DMS79 (cell line): ENCODE data around the gene PSMB10.
"Not testable (repeated sequence)": the region's sequence is repeated elsewhere in the genome, so short reads cannot be mapped to it uniquely, and the experiment has no call there.

Experiments
- DNase-seq: peaks from one replicate; lab custom pipeline; 2025; lab: John Stamatoyannopoulos, UW

PSMB10 gene

DNA sequence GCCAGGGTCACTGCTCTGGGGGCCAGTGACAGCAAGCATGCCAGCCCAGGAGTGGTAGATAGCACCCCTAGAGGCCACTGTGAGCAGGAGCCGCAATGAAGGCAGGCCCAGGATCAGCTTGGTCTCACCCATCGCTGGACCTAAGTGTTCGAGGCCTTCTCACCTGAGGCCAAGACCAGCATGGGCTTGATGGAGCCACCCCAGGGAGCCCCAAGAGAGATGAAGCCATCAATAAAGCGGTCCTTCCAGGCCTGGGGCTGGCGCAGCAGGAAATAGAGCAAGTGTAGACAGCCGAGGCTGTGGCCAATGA, 5.5 kb upstream of the PSMB10 start:
- DNase-seq, result no peak

DNA sequence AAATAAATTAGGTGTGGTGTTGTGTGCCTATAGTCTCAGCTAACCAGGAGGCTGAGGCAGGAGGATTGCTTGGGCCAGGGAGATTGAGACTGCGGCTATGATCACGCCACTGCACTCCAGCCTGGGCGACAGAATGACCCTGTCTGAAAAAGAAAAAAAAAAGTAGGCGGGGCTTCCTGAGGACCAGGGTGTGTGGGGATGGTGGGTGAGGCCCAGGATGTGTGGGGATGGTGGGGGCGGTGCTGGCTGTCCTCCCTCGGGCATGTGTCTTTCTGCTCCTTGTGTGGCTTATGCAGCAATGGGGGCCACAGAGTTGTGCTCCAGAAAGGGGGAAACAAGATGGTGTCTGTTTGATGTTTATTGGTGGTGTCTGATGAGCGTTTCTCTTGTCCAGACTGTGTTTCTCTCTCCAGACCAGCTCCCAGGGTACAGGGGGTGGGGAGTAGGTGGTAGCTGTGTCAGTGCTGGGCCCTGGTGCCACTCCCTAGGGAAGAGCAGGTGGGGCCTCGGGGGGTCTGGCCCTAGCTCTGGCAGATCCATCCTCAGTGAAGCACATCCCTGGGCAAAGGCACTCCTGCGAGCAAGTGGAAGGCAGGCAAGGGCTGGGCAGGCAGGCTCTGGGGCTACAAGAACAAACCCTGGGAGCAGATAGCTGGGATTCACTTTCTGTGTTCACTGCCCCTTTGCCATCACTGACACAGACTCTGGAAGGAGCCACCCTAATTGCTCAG, 5.0 kb upstream of the PSMB10 start:
- no peak for DNase-seq

DNA sequence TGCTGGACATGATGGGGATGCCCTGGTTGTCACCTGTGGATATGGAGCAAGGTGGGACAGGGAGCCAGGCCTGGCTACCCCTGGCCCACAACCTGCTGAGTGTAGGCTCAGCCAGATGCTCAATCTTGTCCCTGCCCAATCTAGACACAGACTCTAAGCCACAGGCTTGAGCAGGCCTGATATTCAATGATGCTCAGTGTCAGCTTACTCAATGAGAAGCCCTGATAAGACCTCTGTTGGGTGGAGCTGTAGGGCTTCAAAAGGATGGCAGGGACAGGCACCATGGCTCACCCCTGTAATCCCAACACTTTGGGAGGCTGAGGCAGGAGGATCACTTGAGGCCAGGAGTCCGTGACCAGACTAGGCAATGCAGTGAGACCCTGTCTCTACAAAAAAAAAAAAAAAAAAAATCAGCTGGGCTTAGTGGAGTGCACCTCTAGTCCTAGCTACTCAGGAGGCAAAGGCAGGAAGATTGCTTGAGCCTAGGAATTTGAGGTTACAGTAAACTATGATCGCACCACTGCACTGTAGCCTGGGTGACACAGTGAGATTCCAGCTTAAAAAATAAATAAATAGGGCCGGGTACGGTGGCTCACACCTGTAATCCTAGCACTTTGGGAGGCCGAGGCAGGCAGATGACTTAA, 3.9 kb upstream of the PSMB10 start:
- DNase-seq, result no peak

DNA sequence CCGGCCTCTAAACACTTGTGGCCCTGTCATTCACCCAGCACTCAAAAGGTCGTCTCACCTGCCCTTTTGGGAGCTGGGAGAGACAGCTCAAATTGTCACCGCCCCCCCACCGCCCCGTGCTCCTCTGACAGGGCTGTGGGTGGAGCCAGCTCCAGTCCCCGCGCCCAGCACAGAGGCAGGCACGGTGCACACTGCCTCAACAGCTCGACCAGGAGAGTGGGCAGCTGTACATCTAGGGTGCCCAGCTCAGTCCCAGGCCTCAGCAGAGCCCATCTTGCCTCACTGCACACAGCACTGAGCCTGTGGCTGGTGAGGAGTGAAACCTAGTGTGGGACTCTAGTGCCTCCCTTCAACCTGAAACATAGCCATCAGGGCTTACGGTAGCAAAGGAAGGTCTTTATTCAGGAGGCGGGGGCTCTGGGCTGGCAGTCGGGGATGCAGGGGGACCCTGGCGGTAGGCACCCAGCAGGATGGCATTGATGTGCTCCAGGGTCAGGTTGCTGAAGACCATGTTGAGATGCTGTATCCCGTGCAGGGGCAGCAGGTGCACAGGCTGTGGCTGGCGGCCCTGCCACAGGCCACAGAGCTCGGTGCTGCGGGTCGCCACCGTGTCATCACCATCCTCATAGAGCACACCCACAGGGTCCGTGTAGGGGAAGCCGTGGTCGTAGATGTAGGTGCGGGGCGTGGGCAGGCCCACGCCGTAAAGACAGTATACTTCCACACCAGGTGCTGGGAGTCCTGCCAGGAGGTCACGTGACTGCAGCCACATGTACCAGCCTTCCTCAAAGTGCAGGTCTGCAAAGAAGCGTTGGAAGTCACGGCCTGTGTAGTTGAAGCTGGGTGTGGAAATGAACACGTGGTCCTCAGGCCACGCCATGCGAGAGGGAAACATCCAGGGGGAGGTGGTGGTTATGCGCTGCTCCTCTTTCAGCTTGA, 3.1 kb upstream of the PSMB10 start:
- DNase-seq, result no peak

DNA sequence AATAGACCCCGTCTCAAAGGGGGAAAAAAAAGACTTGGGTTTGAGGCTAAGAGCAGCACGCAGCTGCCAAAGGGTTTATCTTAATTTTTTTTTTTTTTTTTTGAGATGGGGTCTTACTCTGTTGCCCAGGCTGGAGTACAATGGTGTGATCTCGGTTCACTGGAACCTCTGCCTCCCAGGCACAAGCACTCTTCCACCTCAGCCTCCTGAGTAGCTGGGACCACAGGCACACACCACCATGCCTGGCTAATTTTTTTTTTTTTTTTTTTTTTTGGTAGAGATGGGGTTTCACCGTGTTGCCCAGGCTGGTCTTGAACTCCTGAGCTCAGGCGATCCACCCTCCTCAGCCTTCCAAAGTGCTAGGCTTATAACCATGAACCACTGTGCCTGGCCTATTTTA, 1.1 kb upstream of the PSMB10 start:
- DNase-seq, result not testable (repeated sequence)

DNA sequence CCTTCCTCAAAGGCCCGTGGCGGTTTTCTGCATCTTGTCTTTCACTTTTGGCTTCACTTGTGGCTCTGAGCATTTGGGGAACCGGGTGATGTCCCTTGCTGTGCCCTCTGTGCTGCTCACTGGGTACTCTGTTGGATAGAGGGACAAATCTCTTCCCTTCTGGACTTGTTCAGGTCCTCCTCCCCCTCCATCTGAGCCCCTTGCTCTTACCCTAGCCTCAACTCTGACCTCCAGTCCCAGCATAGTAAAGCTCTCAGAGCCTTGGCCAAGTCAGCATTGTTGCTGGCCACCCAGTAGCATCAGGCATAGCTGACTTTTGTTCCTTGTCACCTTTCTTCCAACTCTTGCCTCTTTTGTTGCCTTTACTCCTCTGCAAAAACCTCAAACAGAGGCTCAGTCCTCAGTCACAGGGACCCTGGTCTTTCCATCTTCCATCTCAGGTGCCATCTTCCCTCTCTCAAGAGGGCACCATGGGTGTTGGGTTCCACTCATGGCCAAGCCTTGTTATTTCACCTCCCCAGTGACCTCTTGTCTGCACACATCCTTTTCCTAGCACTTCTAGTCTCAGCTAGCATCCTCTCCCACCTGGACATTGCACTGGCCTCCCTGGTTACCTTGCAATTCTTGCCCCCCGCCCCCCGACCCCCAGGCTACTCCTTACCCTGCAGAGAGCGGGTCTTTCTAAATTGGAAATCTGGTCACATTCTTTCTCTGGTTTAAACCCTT, 393 bp upstream of the PSMB10 start:
- DNase-seq, result no peak

DNA sequence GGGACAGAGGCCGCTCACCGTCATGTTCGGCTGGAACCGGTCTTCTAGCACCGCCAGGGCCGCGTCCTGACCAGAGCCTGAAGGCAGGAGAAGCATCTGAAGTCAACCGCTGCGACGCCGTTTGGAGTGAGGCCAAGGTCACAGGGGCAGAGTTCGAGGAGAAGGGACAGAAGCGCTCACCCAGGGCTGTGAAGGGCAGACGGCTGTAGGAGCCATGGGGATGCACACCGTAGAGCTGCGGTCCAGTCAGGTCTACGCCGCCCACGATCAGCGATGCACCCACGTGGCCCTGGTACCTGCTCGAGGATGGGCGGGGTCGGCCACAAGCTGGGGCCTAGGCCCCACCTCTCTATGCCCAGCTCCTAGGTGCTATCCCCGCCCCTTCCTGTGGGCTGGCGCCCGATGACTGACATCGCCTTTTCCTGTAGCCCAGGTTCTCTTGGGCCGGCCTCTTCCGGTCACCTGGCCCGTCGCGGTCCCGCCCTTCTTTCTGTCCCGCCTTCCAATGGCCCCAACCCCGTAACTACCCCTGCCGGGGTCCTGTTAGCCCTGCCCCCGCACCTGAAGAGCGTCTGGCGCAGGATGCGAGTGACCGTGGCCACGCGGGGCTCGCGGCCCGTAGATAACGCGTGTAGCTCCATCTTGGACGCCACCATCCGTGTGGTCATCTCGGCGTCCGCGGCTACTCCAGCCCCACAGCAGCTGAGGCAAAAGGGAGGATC, 1.1 kb downstream of the PSMB10 start:
- peak; percentile 92 for DNase-seq

DNA sequence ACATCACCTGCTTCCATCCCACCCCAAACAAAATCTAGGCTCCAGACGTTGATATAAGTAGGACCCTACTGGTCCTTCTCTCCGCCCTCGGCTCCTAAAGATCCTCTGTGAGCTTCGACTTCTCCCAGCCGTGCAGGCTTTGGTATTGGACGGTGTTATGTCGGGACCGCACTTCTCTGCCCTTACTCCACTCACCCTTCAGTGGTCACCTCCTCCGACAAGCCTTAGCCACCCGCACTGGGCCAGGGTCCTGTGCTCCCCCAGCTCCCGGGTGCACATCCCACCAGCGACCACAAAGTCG, 1.6 kb downstream of the PSMB10 start:
- no peak for DNase-seq

DNA sequence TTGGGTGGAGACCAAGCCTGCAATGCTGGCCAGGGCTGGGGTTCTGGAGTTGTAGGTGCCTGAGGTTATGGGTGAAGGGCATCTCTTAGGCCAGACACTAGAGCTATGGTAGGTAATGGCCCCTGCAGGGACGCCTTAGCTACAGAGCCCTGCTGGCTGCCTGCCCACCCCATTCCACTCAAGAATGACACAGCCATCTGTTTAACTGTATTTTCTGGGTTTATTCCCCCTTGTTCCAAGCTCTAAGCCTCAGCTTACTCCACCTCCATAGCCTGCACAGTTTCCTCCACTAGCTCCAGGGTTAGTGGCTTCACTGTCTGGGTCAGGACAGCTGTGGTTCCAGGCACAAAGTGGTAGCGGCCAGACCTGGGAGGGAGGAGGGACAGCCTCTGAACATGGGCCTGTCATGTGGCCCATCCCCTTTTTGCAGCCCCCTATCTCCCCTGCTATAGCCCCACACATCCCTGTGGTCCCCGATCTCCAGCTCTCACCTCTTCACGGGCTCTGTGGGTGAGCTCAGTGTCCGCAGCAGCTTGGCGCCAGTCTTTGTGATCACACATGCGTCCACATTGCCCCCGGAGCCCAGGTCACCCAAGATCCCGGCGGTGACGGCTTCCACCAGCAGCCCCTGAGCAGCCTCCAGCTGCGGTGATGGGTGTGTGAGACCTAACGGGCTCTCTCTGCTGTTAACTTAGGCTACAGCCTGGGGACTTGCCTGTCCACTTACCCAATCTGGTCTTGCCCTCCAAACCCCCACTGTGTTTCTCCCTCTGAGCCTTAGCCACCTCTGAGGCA, 2.1 kb downstream of the PSMB10 start:
- no peak for DNase-seq

DNA sequence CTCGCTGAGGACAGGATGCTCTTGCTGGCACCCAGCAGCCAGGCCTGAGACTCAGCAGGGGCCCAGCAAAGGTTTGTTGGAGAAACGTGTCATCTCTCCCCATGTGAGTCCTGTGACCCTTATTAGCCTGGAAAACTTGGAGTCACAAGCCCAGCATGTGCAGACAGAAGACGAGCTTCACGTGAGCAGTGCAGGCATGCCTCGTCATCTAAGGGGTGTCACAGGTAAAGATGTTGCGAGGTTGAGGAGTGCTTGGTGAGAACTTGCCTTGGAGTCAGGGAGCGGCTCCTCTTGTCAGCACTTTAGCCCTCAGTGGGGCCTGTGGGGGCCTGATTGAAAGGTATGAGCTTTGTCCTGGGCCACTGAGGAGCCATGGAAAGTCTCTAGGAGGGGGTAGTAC, 2.8 kb downstream of the PSMB10 start:
- DNase-seq, result no peak

DNA sequence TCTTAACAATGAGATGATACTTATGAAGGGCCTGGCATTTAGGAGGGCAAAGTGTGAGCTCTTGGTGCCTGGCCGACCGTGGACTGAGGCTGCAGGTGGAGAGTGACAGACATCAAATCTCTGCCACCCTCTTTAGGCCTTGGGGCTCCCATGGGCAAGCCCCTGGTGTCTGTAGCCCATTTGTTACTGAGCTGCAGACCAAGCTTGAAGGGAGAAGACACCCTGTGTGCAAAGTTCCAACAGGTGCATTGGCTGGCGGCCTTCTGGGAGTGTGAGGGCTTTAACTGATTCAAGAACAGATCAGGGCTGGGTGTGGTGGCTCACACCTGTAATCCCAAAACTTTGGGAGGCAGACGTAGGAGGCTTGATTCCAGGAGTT, 4.2 kb downstream of the PSMB10 start:
- no peak for DNase-seq

DNA sequence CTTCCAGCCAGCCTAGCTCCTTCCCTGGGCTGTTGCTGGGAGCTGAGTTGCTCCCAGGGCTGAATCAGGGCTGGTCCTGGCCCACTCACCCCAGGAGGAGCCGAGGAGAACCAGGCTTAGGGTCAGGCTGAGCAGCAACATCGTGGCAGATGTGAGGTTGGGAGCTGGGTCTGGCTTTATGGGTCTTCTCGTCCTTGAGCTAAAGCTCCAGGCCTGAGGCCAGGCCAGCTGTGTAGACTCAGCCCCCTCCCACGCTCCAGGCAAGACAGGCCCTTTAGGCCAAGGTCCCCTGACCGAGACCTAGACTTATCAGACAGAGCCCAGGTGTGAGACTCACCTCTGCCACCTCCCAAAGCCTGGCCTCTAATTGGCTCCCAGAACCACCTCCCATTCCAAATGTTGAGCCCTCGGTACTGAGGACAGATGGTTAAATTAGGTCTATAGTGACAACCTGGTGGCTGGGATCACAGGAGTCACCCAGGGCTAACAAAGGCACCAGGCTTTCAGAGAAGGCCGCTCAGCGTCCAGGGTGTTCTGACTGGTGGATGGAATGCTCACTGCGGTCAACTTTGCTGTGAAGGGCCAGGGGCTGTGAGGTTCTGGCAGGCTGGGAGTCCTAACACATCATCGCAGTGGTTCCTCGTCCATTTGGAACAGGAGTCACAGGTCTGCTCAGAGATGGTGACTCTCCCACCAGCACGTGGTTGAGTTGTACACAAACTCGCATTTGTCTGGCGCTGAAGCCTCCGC, 4.8 kb downstream of the PSMB10 start, which contains the start of gene CTRL:
TSS of gene CTRL (minus strand) at position 151 of the 750 bp plus-strand sequence. CDS start at position 141, 10 bp downstream.
- DNase-seq, result no peak

DNA sequence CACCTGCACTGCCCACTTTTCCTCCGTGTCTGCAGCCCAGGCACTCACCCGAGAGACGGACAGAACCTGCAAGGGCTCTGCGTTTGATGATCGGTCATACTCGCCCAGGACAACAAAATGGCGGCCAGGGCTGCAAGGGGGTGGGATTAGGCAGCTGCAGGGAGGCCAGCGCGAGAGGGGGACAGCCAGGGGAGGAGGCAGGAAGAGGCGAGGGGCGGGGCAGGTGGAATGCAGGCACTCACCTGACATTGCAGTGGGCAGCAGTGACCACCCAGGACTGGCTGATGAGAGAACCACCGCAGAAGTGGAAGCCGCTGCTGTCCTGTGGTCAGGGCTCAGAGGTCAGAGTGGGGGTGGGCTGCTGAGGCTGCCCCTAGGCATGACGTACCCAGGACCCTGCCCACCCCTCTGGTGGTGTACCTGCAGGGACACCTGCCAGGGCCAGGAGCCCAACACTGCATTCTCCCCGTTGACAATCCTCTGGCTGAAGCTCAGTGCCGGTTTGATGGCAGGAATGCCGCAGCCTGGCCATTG, 5.9 kb downstream of the PSMB10 start:
- DNase-seq, result no peak

DNA sequence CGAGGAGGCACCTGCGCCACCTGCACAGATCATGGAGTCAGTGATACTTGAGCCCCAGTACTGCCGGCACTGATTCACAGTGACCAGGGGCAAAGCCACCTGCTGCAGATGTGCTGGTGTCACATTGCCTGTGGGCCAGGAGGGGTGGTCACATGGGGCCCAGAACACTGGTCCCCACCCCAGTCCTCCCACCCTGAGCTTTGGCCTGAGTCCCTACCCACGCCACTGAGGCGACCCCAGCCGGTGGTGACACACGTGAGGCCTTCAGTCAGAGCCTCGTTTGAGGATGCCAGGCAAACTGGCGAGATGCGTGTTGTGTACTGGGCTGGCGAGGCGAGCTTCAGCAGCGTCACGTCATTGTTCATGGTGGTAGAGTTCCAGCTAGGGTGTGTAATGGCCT, 6.5 kb downstream of the PSMB10 start:
- DNase-seq, result no peak

DNA sequence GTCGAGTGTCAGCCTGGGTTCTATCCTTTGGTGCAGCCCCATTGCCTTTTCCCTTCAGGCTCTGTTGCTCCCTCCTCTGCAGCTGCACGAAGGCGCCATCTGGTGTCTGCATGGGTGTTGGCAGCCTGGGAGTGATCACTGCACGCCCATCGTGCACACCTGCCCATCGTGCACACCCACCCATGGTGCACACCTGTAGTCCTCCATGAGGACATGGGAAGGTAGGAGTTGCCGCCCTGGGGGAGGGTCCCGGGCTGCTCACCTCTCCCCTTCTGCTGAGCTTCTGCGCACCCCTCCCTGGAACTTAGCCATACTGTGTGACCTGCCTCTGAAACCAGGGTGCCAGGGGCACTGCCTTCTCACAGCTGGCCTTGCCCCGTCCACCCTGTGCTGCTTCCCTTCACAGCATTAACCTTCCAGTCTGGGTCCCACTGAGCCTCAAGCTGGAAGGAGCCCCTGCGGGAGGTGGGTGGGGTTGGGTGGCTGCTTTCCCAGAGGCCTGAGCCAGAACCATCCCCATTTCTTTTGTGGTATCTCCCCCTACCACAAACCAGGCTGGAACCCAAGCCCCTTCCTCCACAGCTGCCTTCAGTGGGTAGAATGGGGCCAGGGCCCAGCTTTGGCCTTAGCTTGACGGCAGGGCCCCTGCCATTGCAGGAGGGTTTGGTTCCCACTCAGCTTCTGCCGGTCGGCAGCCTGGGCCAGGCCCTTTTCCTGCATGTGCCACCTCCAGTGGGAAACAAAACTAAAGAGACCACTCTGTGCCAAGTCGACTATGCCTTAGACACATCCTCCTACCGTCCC, 7.9 kb downstream of the PSMB10 start:
- DNase-seq, result peak; percentile 51

DNA sequence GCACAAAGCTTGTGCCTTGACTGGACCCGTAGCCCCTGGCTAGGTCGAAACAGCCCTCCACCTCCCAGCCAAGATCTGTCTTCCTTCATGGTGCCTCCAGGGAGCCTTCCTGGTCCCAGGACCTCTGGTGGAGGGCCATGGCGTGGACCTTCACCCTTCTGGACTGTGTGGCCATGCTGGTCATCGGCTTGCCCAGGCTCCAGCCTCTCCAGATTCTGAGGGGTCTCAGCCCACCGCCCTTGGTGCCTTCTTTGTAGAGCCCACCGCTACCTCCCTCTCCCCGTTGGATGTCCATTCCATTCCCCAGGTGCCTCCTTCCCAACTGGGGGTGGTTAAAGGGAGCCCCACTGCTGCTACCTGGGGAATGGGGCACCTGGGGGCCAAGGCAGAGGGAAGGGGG, 8.5 kb downstream of the PSMB10 start:
- DNase-seq, result no peak

DNA sequence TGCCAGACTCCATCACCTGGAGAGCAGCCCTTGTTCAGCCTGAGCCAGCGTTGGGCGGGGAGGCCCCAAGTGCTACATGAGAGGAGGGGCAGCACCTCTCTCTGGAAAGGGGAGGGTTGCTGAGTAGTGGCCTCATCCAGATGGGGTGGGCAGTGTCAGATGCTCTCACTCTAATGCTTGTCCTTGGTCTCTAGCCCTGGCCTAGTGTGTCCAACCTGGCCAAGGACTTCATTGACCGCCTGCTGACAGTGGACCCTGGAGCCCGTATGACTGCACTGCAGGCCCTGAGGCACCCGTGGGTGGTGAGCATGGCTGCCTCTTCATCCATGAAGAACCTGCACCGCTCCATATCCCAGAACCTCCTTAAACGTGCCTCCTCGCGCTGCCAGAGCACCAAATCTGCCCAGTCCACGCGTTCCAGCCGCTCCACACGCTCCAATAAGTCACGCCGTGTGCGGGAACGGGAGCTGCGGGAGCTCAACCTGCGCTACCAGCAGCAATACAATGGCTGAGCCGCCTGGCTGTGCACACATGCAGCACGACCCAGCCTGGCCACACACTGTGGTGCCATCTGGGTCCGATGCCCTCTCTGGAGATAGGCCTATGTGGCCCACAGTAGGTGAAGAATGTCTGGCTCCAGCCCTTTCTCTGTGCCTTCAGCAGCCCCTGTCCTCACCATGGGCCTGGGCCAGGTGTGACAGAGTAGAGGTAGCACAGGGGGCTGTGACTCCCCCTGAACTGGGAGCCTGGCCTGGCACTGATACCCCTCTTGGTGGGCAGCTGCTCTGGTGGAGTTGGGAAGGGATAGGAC, 9.3 kb downstream of the PSMB10 start:
- DNase-seq, result no peak

DNA sequence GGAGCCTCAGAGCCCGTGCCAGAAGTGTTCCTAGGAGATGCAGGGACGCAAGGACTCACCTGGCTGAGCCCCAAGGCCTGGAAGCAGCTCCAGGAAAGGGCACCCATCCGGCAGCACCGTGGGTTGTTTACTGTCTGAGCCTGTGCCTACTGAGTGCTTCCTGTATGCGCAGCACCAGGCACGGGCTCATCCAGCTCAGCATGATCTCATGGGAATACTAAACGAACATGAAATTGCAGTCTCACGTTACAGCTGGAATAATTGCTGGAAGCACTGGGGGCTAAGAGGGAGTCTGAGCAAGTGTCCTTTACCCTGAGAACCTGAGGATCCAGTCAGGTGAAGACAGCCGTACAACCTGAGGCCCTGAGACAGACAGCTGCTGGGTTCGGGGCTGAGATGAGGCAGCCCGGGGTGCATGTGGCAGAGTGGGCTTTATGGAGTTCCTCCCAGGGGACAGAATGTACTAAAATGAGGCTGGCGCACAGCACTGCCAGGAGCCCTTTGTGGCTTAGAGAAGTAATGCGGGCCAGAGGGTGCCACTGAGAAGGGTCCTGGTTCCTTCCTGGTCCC, 10.4 kb downstream of the PSMB10 start:
- peak; percentile 67 for DNase-seq
